Prostate gland (tissue), 2 donors: ENCODE results near the gene PLAC8.

Experiments
- CTCF ChIP-seq, 4 experiments: fragments of 200-600 bp in 2 of 4; fragments of 450-650 bp in 2 of 4; sonication (generic) in 2 of 4; IDR thresholded peaks; 1 replicate in 3 of 4; 2 replicates in 1 of 4; pipeline ENCODE4 v1.5.1; 2016 to 2019; ENCODE audit warnings: antibody characterized with exemption in 4 of 4, mild to moderate bottlenecking in 2 of 4, moderate library complexity in 2 of 4
- POLR2A ChIP-seq: fragments of 450-650 bp; IDR thresholded peaks from one replicate; pipeline ENCODE4 v1.6.1; 2016; ENCODE audit warnings: antibody characterized with exemption, mild to moderate bottlenecking
- POLR2AphosphoS5 ChIP-seq: sonication (generic); formaldehyde crosslinking; IDR thresholded peaks from one replicate; pipeline ENCODE4 v1.6.1; 2017; ENCODE audit warnings: antibody characterized with exemption

DNA sequence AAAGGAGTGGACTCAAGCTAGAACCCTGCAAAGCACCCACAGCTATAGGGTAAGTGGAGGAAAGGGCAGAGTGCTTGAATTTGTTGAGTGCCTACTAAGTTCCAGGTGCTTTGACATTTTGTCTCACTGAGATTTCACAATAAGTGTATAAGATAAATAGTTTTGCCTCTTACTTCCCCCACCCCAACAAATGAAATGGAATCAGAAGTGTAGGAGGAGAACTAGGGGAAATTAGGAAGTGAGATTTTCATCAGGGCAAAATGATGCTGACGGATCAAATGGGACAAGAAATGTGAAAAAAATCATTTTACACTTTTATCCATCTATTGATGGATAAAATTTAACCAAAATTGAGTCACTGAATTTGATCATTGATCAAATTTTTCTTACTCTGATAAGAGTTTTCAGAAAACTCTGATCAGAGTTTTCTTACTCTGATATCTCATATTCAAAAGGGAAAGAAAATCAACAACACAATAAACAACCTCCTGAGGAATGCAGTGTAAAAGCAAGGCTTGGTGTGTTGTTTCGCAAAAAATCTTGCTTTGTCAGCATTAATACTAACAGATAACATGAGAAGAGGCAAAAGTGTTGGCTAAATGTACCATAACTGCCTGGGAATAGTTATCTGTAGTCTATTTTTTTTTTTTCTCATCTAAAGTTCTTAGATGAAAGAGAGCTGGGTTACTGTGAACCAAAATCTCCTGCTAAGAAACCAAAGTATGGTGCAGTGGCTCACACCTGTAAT is 24.9 kb downstream of the PLAC8 start:
- TF ChIP-seq POLR2A = no peak
- TF ChIP-seq POLR2AphosphoS5 = no peak
- no peak for TF ChIP-seq CTCF (IDR thresholded peaks at IDR 0.05)
